ENCODE results near the gene DHRS13.
"Not testable (repeated sequence)": the region's sequence is repeated elsewhere in the genome, so short reads cannot be mapped to it uniquely, and the experiment has no call there.

DNA sequence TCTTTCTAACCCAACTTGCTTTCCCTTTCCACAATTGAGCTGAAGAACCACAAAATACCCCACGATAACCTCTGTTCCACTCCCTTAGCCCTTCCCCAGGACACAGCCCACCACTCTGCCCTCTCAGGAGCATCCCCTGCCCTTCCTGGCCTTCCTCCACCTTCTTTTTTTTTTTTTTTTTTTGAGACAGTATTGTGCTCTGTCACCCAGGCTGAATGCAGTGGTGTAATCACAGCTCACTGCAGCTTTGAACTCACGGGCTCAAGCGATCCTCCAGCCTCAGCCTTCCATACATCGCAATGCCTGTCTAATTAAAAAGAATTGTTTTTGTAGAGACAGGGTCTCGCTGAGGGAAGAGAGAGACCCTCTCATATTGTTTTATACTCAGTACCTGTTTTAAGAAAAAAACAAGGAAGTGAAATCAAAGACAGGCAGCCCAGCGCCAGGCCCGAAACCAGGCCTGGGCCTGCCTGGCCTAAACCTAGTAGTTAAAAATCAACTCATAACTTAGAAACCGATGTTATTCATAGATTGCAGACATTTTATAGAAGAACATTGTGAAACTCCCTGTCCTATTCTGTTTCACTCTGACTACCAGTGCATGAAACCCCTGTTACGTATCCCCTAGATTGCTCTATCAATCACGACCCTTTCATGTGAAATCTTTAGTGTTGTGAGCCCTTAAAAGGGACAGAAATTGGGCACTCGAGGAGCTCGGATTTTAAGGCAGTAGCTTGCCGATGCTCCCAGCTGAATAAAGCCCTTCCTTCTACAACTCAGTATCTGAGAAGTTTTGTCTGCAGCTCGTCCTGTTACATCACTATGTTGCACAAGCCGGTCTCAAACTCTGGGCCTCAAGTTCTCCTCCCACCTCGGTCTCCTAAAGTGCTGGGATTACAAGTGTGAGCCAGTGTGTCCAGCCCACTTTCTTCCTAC, 9.4 kb downstream of the DHRS13 start:
- TF ChIP-seq, protein P1, sequence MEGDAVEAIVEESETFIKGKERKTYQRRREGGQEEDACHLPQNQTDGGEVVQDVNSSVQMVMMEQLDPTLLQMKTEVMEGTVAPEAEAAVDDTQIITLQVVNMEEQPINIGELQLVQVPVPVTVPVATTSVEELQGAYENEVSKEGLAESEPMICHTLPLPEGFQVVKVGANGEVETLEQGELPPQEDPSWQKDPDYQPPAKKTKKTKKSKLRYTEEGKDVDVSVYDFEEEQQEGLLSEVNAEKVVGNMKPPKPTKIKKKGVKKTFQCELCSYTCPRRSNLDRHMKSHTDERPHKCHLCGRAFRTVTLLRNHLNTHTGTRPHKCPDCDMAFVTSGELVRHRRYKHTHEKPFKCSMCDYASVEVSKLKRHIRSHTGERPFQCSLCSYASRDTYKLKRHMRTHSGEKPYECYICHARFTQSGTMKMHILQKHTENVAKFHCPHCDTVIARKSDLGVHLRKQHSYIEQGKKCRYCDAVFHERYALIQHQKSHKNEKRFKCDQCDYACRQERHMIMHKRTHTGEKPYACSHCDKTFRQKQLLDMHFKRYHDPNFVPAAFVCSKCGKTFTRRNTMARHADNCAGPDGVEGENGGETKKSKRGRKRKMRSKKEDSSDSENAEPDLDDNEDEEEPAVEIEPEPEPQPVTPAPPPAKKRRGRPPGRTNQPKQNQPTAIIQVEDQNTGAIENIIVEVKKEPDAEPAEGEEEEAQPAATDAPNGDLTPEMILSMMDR (IDR thresholded peaks at IDR 0.05; ENCODE audit: low read depth, low read length, missing input control) = not testable (repeated sequence)
- TF ChIP-seq, protein P2, sequence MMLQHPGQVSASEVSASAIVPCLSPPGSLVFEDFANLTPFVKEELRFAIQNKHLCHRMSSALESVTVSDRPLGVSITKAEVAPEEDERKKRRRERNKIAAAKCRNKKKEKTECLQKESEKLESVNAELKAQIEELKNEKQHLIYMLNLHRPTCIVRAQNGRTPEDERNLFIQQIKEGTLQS (IDR thresholded peaks at IDR 0.05) = not testable (repeated sequence)
- not testable (repeated sequence) for TF ChIP-seq RAD21 (IDR thresholded peaks at IDR 0.05); FOXA1 (IDR thresholded peaks at IDR 0.05); TAF1 (conservative IDR thresholded peaks at IDR 0.05); YY1 (IDR thresholded peaks at IDR 0.05); SP1 (IDR thresholded peaks at IDR 0.05)
- TF ChIP-seq, protein P3, sequence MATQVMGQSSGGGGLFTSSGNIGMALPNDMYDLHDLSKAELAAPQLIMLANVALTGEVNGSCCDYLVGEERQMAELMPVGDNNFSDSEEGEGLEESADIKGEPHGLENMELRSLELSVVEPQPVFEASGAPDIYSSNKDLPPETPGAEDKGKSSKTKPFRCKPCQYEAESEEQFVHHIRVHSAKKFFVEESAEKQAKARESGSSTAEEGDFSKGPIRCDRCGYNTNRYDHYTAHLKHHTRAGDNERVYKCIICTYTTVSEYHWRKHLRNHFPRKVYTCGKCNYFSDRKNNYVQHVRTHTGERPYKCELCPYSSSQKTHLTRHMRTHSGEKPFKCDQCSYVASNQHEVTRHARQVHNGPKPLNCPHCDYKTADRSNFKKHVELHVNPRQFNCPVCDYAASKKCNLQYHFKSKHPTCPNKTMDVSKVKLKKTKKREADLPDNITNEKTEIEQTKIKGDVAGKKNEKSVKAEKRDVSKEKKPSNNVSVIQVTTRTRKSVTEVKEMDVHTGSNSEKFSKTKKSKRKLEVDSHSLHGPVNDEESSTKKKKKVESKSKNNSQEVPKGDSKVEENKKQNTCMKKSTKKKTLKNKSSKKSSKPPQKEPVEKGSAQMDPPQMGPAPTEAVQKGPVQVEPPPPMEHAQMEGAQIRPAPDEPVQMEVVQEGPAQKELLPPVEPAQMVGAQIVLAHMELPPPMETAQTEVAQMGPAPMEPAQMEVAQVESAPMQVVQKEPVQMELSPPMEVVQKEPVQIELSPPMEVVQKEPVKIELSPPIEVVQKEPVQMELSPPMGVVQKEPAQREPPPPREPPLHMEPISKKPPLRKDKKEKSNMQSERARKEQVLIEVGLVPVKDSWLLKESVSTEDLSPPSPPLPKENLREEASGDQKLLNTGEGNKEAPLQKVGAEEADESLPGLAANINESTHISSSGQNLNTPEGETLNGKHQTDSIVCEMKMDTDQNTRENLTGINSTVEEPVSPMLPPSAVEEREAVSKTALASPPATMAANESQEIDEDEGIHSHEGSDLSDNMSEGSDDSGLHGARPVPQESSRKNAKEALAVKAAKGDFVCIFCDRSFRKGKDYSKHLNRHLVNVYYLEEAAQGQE (IDR thresholded peaks at IDR 0.05) = not testable (repeated sequence)
- TF ChIP-seq, protein P4, sequence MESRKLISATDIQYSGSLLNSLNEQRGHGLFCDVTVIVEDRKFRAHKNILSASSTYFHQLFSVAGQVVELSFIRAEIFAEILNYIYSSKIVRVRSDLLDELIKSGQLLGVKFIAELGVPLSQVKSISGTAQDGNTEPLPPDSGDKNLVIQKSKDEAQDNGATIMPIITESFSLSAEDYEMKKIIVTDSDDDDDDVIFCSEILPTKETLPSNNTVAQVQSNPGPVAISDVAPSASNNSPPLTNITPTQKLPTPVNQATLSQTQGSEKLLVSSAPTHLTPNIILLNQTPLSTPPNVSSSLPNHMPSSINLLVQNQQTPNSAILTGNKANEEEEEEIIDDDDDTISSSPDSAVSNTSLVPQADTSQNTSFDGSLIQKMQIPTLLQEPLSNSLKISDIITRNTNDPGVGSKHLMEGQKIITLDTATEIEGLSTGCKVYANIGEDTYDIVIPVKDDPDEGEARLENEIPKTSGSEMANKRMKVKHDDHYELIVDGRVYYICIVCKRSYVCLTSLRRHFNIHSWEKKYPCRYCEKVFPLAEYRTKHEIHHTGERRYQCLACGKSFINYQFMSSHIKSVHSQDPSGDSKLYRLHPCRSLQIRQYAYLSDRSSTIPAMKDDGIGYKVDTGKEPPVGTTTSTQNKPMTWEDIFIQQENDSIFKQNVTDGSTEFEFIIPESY (IDR thresholded peaks at IDR 0.05) = not testable (repeated sequence)
- TF ChIP-seq, protein P5, sequence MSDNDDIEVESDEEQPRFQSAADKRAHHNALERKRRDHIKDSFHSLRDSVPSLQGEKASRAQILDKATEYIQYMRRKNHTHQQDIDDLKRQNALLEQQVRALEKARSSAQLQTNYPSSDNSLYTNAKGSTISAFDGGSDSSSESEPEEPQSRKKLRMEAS (IDR thresholded peaks at IDR 0.05) = not testable (repeated sequence)
